Measurements from ENCODE around the gene DNAJC17. TPM values are rescaled to one million over a fixed set of nuclear protein-coding genes. Genes with fewer than 3 reads are reported as not detected.

DNAJC17 gene
- total and polyA plus RNA-seq, 2 of the 13 experiments (the other 11 are each of a cell fraction or from before 2014, with no cell fraction given): 22.2 to 26.5 TPM

DNA sequence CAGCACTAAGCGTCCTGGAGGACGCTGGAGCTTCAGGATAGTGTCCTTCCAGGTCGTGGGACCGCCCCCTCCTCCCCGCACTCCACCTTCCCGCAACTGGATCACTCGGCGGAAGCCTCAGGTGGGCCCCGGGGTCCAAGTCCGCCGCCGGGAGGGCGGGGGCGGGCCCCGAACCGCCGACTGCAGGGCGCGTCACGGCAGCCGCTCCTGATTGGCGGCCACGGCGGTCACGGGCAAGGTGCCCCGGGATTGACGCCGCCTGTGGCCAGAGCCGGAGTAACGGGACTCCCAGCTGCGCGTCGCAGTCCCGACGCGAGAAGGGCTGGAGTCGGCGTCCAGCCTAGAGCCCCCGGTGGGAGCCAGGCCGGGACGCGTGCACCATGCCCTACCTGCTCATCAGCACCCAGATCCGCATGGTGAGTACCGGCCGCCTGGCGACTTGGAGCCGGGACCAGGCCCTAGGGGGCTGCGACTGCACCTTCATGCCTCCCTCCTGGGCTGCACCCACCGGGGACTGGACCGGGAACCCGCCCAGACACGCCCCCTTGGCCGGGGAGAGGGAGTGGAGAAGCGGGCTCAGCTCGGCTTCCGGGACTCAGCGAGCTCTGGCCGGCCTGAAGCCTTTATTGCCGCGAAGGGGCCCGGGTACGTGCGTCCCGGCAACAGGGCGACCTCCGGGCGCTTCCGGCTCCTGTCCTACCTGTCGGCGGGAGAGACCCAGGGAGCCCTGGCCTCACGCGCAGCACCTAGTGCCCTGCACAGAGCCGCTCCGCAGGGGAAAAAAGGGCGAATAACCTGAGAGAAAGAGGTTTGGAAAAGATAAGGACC is 43.3 kb downstream of the DNAJC17 start, which contains the start of gene GCHFR (continued):
- peak; percentile 73; the same call in 1 of the 2 replicates for TF ChIP-seq RFXANK (CRISPR knock-in tag; IDR thresholded peaks at IDR 0.05)
- TF ChIP-seq, protein P1, sequence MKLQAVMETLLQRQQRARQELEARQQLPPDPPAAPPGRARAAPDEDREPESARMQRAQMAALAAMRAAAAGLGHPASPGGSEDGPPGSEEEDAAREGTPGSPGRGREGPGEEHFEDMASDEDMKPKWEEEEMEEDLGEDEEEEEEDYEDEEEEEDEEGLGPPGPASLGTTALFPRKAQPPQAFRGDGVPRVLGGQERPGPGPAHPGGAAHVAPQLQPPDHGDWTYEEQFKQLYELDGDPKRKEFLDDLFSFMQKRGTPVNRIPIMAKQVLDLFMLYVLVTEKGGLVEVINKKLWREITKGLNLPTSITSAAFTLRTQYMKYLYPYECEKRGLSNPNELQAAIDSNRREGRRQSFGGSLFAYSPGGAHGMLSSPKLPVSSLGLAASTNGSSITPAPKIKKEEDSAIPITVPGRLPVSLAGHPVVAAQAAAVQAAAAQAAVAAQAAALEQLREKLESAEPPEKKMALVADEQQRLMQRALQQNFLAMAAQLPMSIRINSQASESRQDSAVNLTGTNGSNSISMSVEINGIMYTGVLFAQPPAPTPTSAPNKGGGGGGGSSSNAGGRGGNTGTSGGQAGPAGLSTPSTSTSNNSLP (IDR thresholded peaks at IDR 0.05; ENCODE audit: low read depth, low read length): no peak
- no peak for TF ChIP-seq KAT2B (IDR thresholded peaks at IDR 0.05; ENCODE audit: borderline replicate concordance, low read depth, low read length)
- TF ChIP-seq KDM1A (CRISPR knock-in tag; IDR thresholded peaks at IDR 0.05): peak; percentile 22; the same call in 1 of the 2 replicates
- TF ChIP-seq HMG20A (CRISPR knock-in tag; IDR thresholded peaks at IDR 0.05; ENCODE audit: borderline replicate concordance): no peak
- TF ChIP-seq RBFOX2 (IDR thresholded peaks at IDR 0.05; ENCODE audit: low read depth, low read length): peak; percentile 92
- TF ChIP-seq FLYWCH1 (CRISPR knock-in tag; IDR thresholded peaks at IDR 0.05): no peak
- TF ChIP-seq, protein P2, sequence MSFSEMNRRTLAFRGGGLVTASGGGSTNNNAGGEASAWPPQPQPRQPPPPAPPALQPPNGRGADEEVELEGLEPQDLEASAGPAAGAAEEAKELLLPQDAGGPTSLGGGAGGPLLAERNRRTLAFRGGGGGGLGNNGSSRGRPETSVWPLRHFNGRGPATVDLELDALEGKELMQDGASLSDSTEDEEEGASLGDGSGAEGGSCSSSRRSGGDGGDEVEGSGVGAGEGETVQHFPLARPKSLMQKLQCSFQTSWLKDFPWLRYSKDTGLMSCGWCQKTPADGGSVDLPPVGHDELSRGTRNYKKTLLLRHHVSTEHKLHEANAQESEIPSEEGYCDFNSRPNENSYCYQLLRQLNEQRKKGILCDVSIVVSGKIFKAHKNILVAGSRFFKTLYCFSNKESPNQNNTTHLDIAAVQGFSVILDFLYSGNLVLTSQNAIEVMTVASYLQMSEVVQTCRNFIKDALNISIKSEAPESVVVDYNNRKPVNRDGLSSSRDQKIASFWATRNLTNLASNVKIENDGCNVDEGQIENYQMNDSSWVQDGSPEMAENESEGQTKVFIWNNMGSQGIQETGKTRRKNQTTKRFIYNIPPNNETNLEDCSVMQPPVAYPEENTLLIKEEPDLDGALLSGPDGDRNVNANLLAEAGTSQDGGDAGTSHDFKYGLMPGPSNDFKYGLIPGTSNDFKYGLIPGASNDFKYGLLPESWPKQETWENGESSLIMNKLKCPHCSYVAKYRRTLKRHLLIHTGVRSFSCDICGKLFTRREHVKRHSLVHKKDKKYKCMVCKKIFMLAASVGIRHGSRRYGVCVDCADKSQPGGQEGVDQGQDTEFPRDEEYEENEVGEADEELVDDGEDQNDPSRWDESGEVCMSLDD (CRISPR knock-in tag; IDR thresholded peaks at IDR 0.05; ENCODE audit: borderline replicate concordance): no peak; the same call in 1 of the 2 replicates
- peak; percentile 70; the same call in 1 of the 2 replicates for TF ChIP-seq ZNF556 (CRISPR knock-in tag; IDR thresholded peaks at IDR 0.05; ENCODE audit: borderline replicate concordance)
- TF ChIP-seq TOPORS (CRISPR knock-in tag; IDR thresholded peaks at IDR 0.05): peak; percentile 47
- no peak; the same call in 1 of the 2 replicates for TF ChIP-seq ZNF570 (CRISPR knock-in tag; IDR thresholded peaks at IDR 0.05; ENCODE audit: borderline replicate concordance)
- TF ChIP-seq, protein P3, sequence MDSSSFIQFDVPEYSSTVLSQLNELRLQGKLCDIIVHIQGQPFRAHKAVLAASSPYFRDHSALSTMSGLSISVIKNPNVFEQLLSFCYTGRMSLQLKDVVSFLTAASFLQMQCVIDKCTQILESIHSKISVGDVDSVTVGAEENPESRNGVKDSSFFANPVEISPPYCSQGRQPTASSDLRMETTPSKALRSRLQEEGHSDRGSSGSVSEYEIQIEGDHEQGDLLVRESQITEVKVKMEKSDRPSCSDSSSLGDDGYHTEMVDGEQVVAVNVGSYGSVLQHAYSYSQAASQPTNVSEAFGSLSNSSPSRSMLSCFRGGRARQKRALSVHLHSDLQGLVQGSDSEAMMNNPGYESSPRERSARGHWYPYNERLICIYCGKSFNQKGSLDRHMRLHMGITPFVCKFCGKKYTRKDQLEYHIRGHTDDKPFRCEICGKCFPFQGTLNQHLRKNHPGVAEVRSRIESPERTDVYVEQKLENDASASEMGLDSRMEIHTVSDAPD (CRISPR knock-in tag; IDR thresholded peaks at IDR 0.05): peak; percentile 17; the same call in 1 of the 2 replicates
- 0 out of 2 replicates have a peak, but pooled peaks have one; percentile 9 for TF ChIP-seq SMAD3 (CRISPR knock-in tag; IDR thresholded peaks at IDR 0.05)
- TF ChIP-seq, protein P4, sequence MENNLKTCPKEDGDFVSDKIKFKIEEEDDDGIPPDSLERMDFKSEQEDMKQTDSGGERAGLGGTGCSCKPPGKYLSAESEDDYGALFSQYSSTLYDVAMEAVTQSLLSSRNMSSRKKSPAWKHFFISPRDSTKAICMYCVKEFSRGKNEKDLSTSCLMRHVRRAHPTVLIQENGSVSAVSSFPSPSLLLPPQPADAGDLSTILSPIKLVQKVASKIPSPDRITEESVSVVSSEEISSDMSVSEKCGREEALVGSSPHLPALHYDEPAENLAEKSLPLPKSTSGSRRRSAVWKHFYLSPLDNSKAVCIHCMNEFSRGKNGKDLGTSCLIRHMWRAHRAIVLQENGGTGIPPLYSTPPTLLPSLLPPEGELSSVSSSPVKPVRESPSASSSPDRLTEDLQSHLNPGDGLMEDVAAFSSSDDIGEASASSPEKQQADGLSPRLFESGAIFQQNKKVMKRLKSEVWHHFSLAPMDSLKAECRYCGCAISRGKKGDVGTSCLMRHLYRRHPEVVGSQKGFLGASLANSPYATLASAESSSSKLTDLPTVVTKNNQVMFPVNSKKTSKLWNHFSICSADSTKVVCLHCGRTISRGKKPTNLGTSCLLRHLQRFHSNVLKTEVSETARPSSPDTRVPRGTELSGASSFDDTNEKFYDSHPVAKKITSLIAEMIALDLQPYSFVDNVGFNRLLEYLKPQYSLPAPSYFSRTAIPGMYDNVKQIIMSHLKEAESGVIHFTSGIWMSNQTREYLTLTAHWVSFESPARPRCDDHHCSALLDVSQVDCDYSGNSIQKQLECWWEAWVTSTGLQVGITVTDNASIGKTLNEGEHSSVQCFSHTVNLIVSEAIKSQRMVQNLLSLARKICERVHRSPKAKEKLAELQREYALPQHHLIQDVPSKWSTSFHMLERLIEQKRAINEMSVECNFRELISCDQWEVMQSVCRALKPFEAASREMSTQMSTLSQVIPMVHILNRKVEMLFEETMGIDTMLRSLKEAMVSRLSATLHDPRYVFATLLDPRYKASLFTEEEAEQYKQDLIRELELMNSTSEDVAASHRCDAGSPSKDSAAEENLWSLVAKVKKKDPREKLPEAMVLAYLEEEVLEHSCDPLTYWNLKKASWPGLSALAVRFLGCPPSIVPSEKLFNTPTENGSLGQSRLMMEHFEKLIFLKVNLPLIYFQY (CRISPR knock-in tag; IDR thresholded peaks at IDR 0.05; ENCODE audit: borderline replicate concordance): peak; percentile 65; the same call in 1 of the 2 replicates
- TF ChIP-seq SP140L (CRISPR knock-in tag; IDR thresholded peaks at IDR 0.05; ENCODE audit: borderline replicate concordance): no peak
- TF ChIP-seq, protein P5, sequence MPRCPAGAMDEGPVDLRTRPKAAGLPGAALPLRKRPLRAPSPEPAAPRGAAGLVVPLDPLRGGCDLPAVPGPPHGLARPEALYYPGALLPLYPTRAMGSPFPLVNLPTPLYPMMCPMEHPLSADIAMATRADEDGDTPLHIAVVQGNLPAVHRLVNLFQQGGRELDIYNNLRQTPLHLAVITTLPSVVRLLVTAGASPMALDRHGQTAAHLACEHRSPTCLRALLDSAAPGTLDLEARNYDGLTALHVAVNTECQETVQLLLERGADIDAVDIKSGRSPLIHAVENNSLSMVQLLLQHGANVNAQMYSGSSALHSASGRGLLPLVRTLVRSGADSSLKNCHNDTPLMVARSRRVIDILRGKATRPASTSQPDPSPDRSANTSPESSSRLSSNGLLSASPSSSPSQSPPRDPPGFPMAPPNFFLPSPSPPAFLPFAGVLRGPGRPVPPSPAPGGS (CRISPR knock-in tag; IDR thresholded peaks at IDR 0.05): peak; percentile 83; the same call in 1 of the 2 replicates
- 0 out of 2 replicates have a peak, but pooled peaks have one; percentile 46 for TF ChIP-seq ZFAT (CRISPR knock-in tag; conservative IDR thresholded peaks at IDR 0.05)

Data from HepG2 (cell line).